GM18505 (cell line): ENCODE results near the gene ELMOD1.

ENCODE experiments used
- ATAC-seq: cut with Tn5 transposase; IDR thresholded peaks from one replicate; pipeline ENCODE4 v1.9.1; 2021; ENCODE audit not compliant: unreplicated experiment
- POLR2A ChIP-seq: IDR thresholded peaks from 4 replicates; pipeline ENCODE4 v1.6.1; 2011; ENCODE audit warnings: borderline replicate concordance; ENCODE audit not compliant: insufficient read depth, insufficient read length; ENCODE audit errors: extremely low read depth

Gene ELMOD1

GRCh38 chr11:107697291-107697690, 106.3 kb downstream of the ELMOD1 start:
- no peak for TF ChIP-seq POLR2A
- ATAC-seq, result no peak

- no peak for ATAC-seq
- TF ChIP-seq POLR2A, result no peak
Observed at GRCh38 chr11:107699371-107700285, 108.7 kb downstream of the ELMOD1 start.

GRCh38 chr11:107702109-107702660, 111.2 kb downstream of the ELMOD1 start:
- ATAC-seq, result no peak
- no peak for TF ChIP-seq POLR2A

- no peak for TF ChIP-seq POLR2A
- no peak for ATAC-seq
Observed at GRCh38 chr11:107702723-107703122, 111.8 kb downstream of the ELMOD1 start.

GRCh38 chr11:107704451-107704850, 113.5 kb downstream of the ELMOD1 start:
- ATAC-seq, result no peak
- no peak for TF ChIP-seq POLR2A

- no peak for ATAC-seq
- TF ChIP-seq POLR2A, result no peak
Observed at GRCh38 chr11:107705027-107705426, 114.1 kb downstream of the ELMOD1 start.

- no peak for ATAC-seq
- no peak for TF ChIP-seq POLR2A
Observed at GRCh38 chr11:107706531-107706930, 115.6 kb downstream of the ELMOD1 start.

GRCh38 chr11:107707215-107707671, 116.3 kb downstream of the ELMOD1 start:
- ATAC-seq, result no peak
- TF ChIP-seq POLR2A, result no peak

- TF ChIP-seq POLR2A, result no peak
- ATAC-seq, result no peak
Observed at GRCh38 chr11:107707807-107708206, 116.9 kb downstream of the ELMOD1 start.

GRCh38 chr11:107708792-107709191, 117.8 kb downstream of the ELMOD1 start:
- no peak for ATAC-seq
- no peak for TF ChIP-seq POLR2A

- ATAC-seq, result no peak
- no peak for TF ChIP-seq POLR2A
Observed at GRCh38 chr11:107710301-107710700, 119.4 kb downstream of the ELMOD1 start.

GRCh38 chr11:107711861-107712755, 121.2 kb downstream of the ELMOD1 start, which contains the start of gene SLN:
SLN (minus strand) TSS chr11:107712056.
- no peak for TF ChIP-seq POLR2A
- no peak for ATAC-seq

GRCh38 chr11:107713009-107713408, 122.1 kb downstream of the ELMOD1 start:
- no peak for TF ChIP-seq POLR2A
- ATAC-seq, result no peak
